CD14-positive monocyte (primary cell): ENCODE data around the gene LRRC52. TPM values are rescaled to one million over a fixed set of nuclear protein-coding genes. Genes with fewer than 3 reads are reported as not detected.
A peak's percentile ranks its signal among the peaks of the same experiment; 100 is the strongest.
"Not testable (repeated sequence)": the region's sequence is repeated elsewhere in the genome, so short reads cannot be mapped to it uniquely, and the experiment has no call there.

ENCODE experiments used
- DNase-seq, 3 donors: peaks; one replicate each; pipeline ENCODE4 v3.0.0-alpha.2; 2011 to 2022
- H2AFZ ChIP-seq: 2 replicates; pipeline ENCODE4 v1.6.0; 2012; ENCODE audit warnings: mild to moderate bottlenecking, low read depth, low read length, inconsistent platforms; ENCODE audit not compliant: insufficient read depth, poor library complexity, severe bottlenecking
- H3K27ac ChIP-seq, 2 donors: 1 replicate in 1 of 2; 2 replicates in 1 of 2; pipeline ENCODE4 v1.5.1; 2012 to 2013; ENCODE audit warnings: low read length in 2 of 2, control low read depth in 1 of 2, inconsistent platforms in 1 of 2, low read depth in 1 of 2, mild to moderate bottlenecking in 1 of 2
- H3K27me3 ChIP-seq, 2 donors: one replicate each; pipeline versions ENCODE4 v1.6.0 to v1.6.1; 2011 to 2013; ENCODE audit warnings: low read length in 2 of 2; ENCODE audit not compliant: control insufficient read depth in 2 of 2, insufficient read depth in 2 of 2
- H3K36me3 ChIP-seq, 2 donors: replicated peaks in 1 of 2; 1 replicate in 1 of 2; 2 replicates in 1 of 2; pipeline versions ENCODE4 v1.5.1 to v1.6.1; 2012 to 2013; ENCODE audit warnings: low read length in 2 of 2, control low read depth in 1 of 2, inconsistent platforms in 1 of 2, mild to moderate bottlenecking in 1 of 2; ENCODE audit not compliant: insufficient read depth in 2 of 2, control insufficient read depth in 1 of 2
- H3K4me1 ChIP-seq, 2 donors: 1 replicate in 1 of 2; 2 replicates in 1 of 2; pipeline versions ENCODE4 v1.5.1 to v1.6.1; 2012 to 2013; ENCODE audit warnings: low read length in 2 of 2, control low read depth in 1 of 2, inconsistent platforms in 1 of 2, mild to moderate bottlenecking in 1 of 2, moderate library complexity in 1 of 2; ENCODE audit not compliant: insufficient read depth in 2 of 2, control insufficient read depth in 1 of 2
- H3K4me2 ChIP-seq: replicated peaks from 2 replicates; pipeline ENCODE3; 2012; ENCODE audit warnings: low read length, moderate library complexity, mild to moderate bottlenecking; ENCODE audit not compliant: poor library complexity, severe bottlenecking; ENCODE audit errors: extremely low read depth
- H3K4me3 ChIP-seq, 3 experiments: fragments of 200-600 bp in 1 of 3; sonication (generic) in 1 of 3; replicated peaks in 1 of 3; 1 replicate in 2 of 3; 2 replicates in 1 of 3; pipeline ENCODE4 v1.5.1; 2011 to 2013; ENCODE audit warnings: low read length in 3 of 3, mild to moderate bottlenecking in 3 of 3, control low read depth in 2 of 3, low read depth in 2 of 3, inconsistent platforms in 1 of 3, moderate library complexity in 1 of 3
- H3K79me2 ChIP-seq: 2 replicates; pipeline ENCODE4 v1.6.0; 2012; ENCODE audit warnings: mild to moderate bottlenecking, control low read depth, inconsistent platforms, low read length, moderate library complexity; ENCODE audit not compliant: insufficient read depth
- H3K9ac ChIP-seq: 2 replicates; pipeline ENCODE4 v1.6.0; 2017; ENCODE audit warnings: low read length, mild to moderate bottlenecking; ENCODE audit not compliant: insufficient read depth, poor library complexity, severe bottlenecking
- H3K9me3 ChIP-seq, 2 donors: replicated peaks in 1 of 2; 1 replicate in 1 of 2; 2 replicates in 1 of 2; pipeline versions ENCODE4 v1.5.1 to v1.6.1; 2012 to 2013; ENCODE audit warnings: low read length in 2 of 2, control low read depth in 1 of 2; ENCODE audit not compliant: control insufficient read depth in 1 of 2, insufficient read depth in 1 of 2
- H4K20me1 ChIP-seq: 2 replicates; pipeline ENCODE4 v1.6.0; 2012; ENCODE audit warnings: mild to moderate bottlenecking, low read length, control low read depth, moderate library complexity; ENCODE audit not compliant: insufficient read depth
- H3K27ac Mint-ChIP-seq, 7 donors: one replicate each; pipeline ENCODE4 v1.8.0; 2020; ENCODE audit warnings: mild to moderate bottlenecking in 7 of 7, mixed read lengths in 7 of 7, moderate library complexity in 6 of 7, inconsistent platforms in 2 of 7
- H3K27me3 Mint-ChIP-seq, 3 donors: one replicate each; pipeline ENCODE4 v1.8.0; 2021 to 2022; ENCODE audit warnings: low read depth in 3 of 3, mild to moderate bottlenecking in 3 of 3, mixed read lengths in 3 of 3, moderate library complexity in 3 of 3, inconsistent platforms in 1 of 3
- H3K36me3 Mint-ChIP-seq, 2 donors: one replicate each; pipeline ENCODE4 v1.8.0; 2020; ENCODE audit warnings: mixed read lengths in 2 of 2, inconsistent platforms in 1 of 2, mild to moderate bottlenecking in 1 of 2
- H3K4me1 Mint-ChIP-seq: one replicate; pipeline ENCODE4 v1.8.0; 2020; ENCODE audit warnings: mild to moderate bottlenecking, mixed read lengths
- H3K4me3 Mint-ChIP-seq, 2 donors: one replicate each; pipeline ENCODE4 v1.8.0; 2020; ENCODE audit warnings: mild to moderate bottlenecking in 2 of 2, mixed read lengths in 2 of 2, moderate library complexity in 1 of 2
- H3K9me3 Mint-ChIP-seq, 7 donors: one replicate each; pipeline ENCODE4 v1.8.0; 2020 to 2022; ENCODE audit warnings: mixed read lengths in 7 of 7, mild to moderate bottlenecking in 6 of 7, moderate library complexity in 6 of 7, inconsistent platforms in 2 of 7
- CTCF ChIP-seq: fragments of 200-600 bp; IDR thresholded peaks from one replicate; pipeline ENCODE4 v1.8.0; 2022; ENCODE audit warnings: antibody characterized with exemption, mild to moderate bottlenecking
- WGBS: methylation state at CpG from one replicate; pipeline ENCODE4 v1.1.5; 2013; ENCODE audit warnings: missing lambda C conversion rate; ENCODE audit not compliant: insufficient coverage; 5-methylcytosine and 5-hydroxymethylcytosine counted together
- intact Hi-C, 2 donors: fragments of 100-400 bp; cut with micrococcal nuclease; formaldehyde crosslinking; loops; one replicate each; pipeline versions ENCODE4 v1.15.0 to v1.15.1; 2023
- polyA plus RNA-seq, 3 donors: library from polyadenylated mRNA; depleted of rRNA in 1 of 3; unstranded in 2 of 3; stranded (reverse) in 1 of 3; fragments of 300-500 nt in 2 of 3; fragments of >200 nt in 1 of 3; fragmentation: Illumina TruSeq in 2 of 3; gene quantifications; 1 replicate in 2 of 3; 2 replicates in 1 of 3; pipeline ENCODE4 v1.2.3, GENCODE V29; 2012 to 2021

The LRRC52 gene
- polyA plus RNA-seq, 3 donors = not detected

- Histone ChIP-seq H3K9me3 (no peaks in the 10 kb centered on the region), H3K36me3 (no peaks in the 10 kb centered on the region), H2AFZ (no peak overlapping the region), H3K4me1 (peaks cover 0 to 4% of the 10 kb centered on the region in 2 donors), H4K20me1 (no peaks in the 10 kb centered on the region), H3K4me2 (no peak overlapping the region), H3K4me3 (no peak overlapping the region), H3K27ac (no peak overlapping the region), H3K79me2 (no peaks in the 10 kb centered on the region), H3K27me3 (peaks cover 15 to 27% of the 10 kb centered on the region in 2 donors), H3K9ac (no peak overlapping the region)
- intact Hi-C loops = no loop called here
- no peak overlapping the region for H3K27ac Mint-ChIP-seq
- no peaks in the 10 kb centered on the region for H3K9me3 Mint-ChIP-seq
- peaks cover 16 to 31% (median 19%) of the 10 kb centered on the region in 3 donors for H3K27me3 Mint-ChIP-seq
- no peak for DNase-seq
- no peaks in the 10 kb centered on the region for H3K36me3 Mint-ChIP-seq
- no peak overlapping the region for H3K4me3 Mint-ChIP-seq
- H3K4me1 Mint-ChIP-seq = peaks cover 9% of the 10 kb centered on the region
- no peak for TF ChIP-seq CTCF
- 98% methylated on average over 24 of the region's 25 CpGs for WGBS
Observed at GRCh38 chr1:165581926-165582325, 38.1 kb downstream of the LRRC52 start.

- no peak overlapping the region for H2AFZ ChIP-seq
- Mint-ChIP-seq H3K9me3 (peaks cover 0 to 2% (median 0%) of the 10 kb centered on the region in 7 donors), H3K4me1 (peaks cover 9% of the 10 kb centered on the region), H3K4me3 (no peak overlapping the region), H3K27me3 (peaks cover 42 to 57% (median 53%) of the 10 kb centered on the region in 3 donors), H3K27ac (no peak overlapping the region), H3K36me3 (no peaks in the 10 kb centered on the region)
- H3K9ac ChIP-seq = no peak overlapping the region
- peaks cover 0 to 4% of the 10 kb centered on the region in 2 donors for H3K4me1 ChIP-seq
- intact Hi-C loops = no loop called here
- no peaks in the 10 kb centered on the region for H3K79me2 ChIP-seq
- H4K20me1 ChIP-seq = no peaks in the 10 kb centered on the region
- H3K27me3 ChIP-seq = peaks cover 52 to 60% of the 10 kb centered on the region in 2 donors
- no peak for DNase-seq
- 83% methylated on average over 2 of the region's 3 CpGs for WGBS
- no peak overlapping the region for H3K4me3 ChIP-seq
- TF ChIP-seq CTCF = no peak
- H3K4me2 ChIP-seq = no peak overlapping the region
- no peaks in the 10 kb centered on the region for H3K36me3 ChIP-seq
- H3K27ac ChIP-seq = no peak overlapping the region
- H3K9me3 ChIP-seq = no peaks in the 10 kb centered on the region
Observed at GRCh38 chr1:165586398-165586797, 42.6 kb downstream of the LRRC52 start.

GRCh38 chr1:165591391-165591790 is 47.6 kb downstream of the LRRC52 start:
- not testable (repeated sequence) for DNase-seq, H3K4me3 ChIP-seq, H3K4me1 Mint-ChIP-seq, H3K27ac ChIP-seq, H2AFZ ChIP-seq, H3K79me2 ChIP-seq, H3K4me2 ChIP-seq, H3K36me3 Mint-ChIP-seq, H3K9me3 Mint-ChIP-seq, H4K20me1 ChIP-seq, H3K9me3 ChIP-seq, H3K36me3 ChIP-seq, H3K27ac Mint-ChIP-seq, H3K4me1 ChIP-seq, H3K9ac ChIP-seq
- peaks cover 71 to 89% (median 83%) of the 10 kb centered on the region in 3 donors for H3K27me3 Mint-ChIP-seq
- peak overlapping the region in 1 of 2 donors; percentile 72 for H3K4me3 Mint-ChIP-seq
- H3K27me3 ChIP-seq = peaks cover 77 to 91% of the 10 kb centered on the region in 2 donors
- intact Hi-C loops = loop anchor here in 1 of 2 donors (5.0 kb wide), 1 partner anchor 334 kb away; no protein-coding TSS in a partner anchor
- WGBS = 100% methylated on average over 1 of the region's 4 CpGs
